Measurements from ENCODE around the gene UBR3.

- TF ChIP-seq CTCF (IDR thresholded peaks at IDR 0.05; ENCODE audit: low read depth, low read length) (no peak), EZH2phosphoT487 (IDR thresholded peaks at IDR 0.05; ENCODE audit: low read depth) (no peak)
Measured at GRCh38 chr2:169964740-169965139, 137.5 kb downstream of the UBR3 start.

All from OCI-LY3 (cell line).